Esophagus squamous epithelium (tissue), 5 donors: Measurements from ENCODE around the gene N4BP2L2. TPM values are rescaled to one million over a fixed set of nuclear protein-coding genes. Genes with fewer than 3 reads are reported as not detected.
A peak's percentile ranks its signal among the peaks of the same experiment; 100 is the strongest.

Experiments
- DNase-seq: peaks from one replicate; lab custom pipeline; 2025; lab: John Stamatoyannopoulos, UW
- H3K27ac ChIP-seq, 4 donors: fragments of 200-600 bp; sonication (generic); one replicate each; pipeline ENCODE4 v1.5.1; 2016 to 2019; ENCODE audit warnings: mild to moderate bottlenecking in 1 of 4
- H3K27me3 ChIP-seq, 4 donors: fragments of 200-600 bp; sonication (generic); 1 replicate in 3 of 4; 2 replicates in 1 of 4; pipeline versions ENCODE4 v1.5.1 to v1.6.0; 2017 to 2021; ENCODE audit warnings: antibody characterized with exemption in 1 of 4
- H3K36me3 ChIP-seq, 3 donors: fragments of 200-600 bp; sonication (generic); one replicate each; pipeline ENCODE4 v1.5.1; 2016 to 2019
- H3K4me1 ChIP-seq, 3 donors: fragments of 200-600 bp; sonication (generic); one replicate each; pipeline ENCODE4 v1.5.1; 2017 to 2019
- H3K4me3 ChIP-seq, 4 donors: fragments of 200-600 bp; sonication (generic); 1 replicate in 3 of 4; 2 replicates in 1 of 4; pipeline ENCODE4 v1.5.1; 2016 to 2019; ENCODE audit warnings: mild to moderate bottlenecking in 2 of 4, moderate library complexity in 1 of 4
- H3K9me3 ChIP-seq, 3 donors: fragments of 200-600 bp; sonication (generic); one replicate each; pipeline ENCODE4 v1.5.1; 2016 to 2019
- POLR2A ChIP-seq, 4 donors: fragments of 450-650 bp; IDR thresholded peaks; one replicate each; pipeline ENCODE4 v1.6.1; 2017; ENCODE audit warnings: antibody characterized with exemption in 4 of 4, mild to moderate bottlenecking in 4 of 4, moderate library complexity in 3 of 4
- WGBS, 2 donors: methylation state at CpG; one replicate each; pipeline ENCODE4 v1.1.5; 2018; 5-methylcytosine and 5-hydroxymethylcytosine counted together
- intact Hi-C: fragments of 100-400 bp; cut with DNase I; formaldehyde crosslinking; loops from one replicate; pipeline ENCODE4 v1.15.0; 2022
- total RNA-seq, 4 donors: library from RNA; depleted of rRNA; stranded (reverse); fragments of >200 nt; gene quantifications; one replicate each; pipeline ENCODE4 v1.1.0, GENCODE V29; 2016
- TF ChIP-seq, protein P1 (sequence below), 6 experiments: fragments of 450-650 bp in 4 of 6; fragments of 200-600 bp in 2 of 6; sonication (generic) in 2 of 6; IDR thresholded peaks; one replicate each; pipeline ENCODE4 v1.5.1; 2016 to 2019; ENCODE audit warnings: antibody characterized with exemption in 6 of 6, mild to moderate bottlenecking in 4 of 6, moderate library complexity in 4 of 6
- donor health status: DM: yes; HTN: yes; CAD: no.

The N4BP2L2 gene
- total RNA-seq, 4 donors from 2014 or later, result 32.8 to 136 (median 50.3) TPM

GRCh38 chr13:32530841-32531253, 7.7 kb downstream of the N4BP2L2 start:
- DNase-seq, result no peak
- Histone ChIP-seq H3K27me3 (no peaks in the 10 kb centered on the region), H3K4me1 (peaks cover 8 to 89% (median 42%) of the 10 kb centered on the region in 3 donors), H3K9me3 (no peaks in the 10 kb centered on the region), H3K4me3 (no peak overlapping the region), H3K27ac (peak overlapping the region; percentile 4 to 51 (median 47)), H3K36me3 (peaks cover 0 to 13% (median 0%) of the 10 kb centered on the region in 3 donors)
- intact Hi-C loops, result loop anchor here (10.0 kb wide), 1 partner anchor 54 kb away; the partner anchor contains the start of gene PDS5B
- WGBS, 2 donors, result 19 to 43% methylated on average over 2 of the region's 2 CpGs
- TF ChIP-seq POLR2A (IDR thresholded peaks at IDR 0.05), result no peak
- TF ChIP-seq, protein P1, sequence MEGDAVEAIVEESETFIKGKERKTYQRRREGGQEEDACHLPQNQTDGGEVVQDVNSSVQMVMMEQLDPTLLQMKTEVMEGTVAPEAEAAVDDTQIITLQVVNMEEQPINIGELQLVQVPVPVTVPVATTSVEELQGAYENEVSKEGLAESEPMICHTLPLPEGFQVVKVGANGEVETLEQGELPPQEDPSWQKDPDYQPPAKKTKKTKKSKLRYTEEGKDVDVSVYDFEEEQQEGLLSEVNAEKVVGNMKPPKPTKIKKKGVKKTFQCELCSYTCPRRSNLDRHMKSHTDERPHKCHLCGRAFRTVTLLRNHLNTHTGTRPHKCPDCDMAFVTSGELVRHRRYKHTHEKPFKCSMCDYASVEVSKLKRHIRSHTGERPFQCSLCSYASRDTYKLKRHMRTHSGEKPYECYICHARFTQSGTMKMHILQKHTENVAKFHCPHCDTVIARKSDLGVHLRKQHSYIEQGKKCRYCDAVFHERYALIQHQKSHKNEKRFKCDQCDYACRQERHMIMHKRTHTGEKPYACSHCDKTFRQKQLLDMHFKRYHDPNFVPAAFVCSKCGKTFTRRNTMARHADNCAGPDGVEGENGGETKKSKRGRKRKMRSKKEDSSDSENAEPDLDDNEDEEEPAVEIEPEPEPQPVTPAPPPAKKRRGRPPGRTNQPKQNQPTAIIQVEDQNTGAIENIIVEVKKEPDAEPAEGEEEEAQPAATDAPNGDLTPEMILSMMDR (IDR thresholded peaks at IDR 0.05), result no peak

- Histone ChIP-seq H3K36me3 (peaks cover 0 to 26% (median 3%) of the 10 kb centered on the region in 3 donors), H3K4me3 (no peak overlapping the region), H3K4me1 (peaks cover 6 to 64% (median 31%) of the 10 kb centered on the region in 3 donors), H3K27ac (peak overlapping the region in 3 of 4 donors; percentile 23 to 57 (median 53)), H3K9me3 (no peaks in the 10 kb centered on the region), H3K27me3 (no peaks in the 10 kb centered on the region)
- TF ChIP-seq POLR2A (IDR thresholded peaks at IDR 0.05), result no peak
- TF ChIP-seq, protein P1 (IDR thresholded peaks at IDR 0.05), result no peak
- WGBS, 2 donors, result 38 to 41% methylated on average over 3 of the region's 3 CpGs
- no peak for DNase-seq
- intact Hi-C loops, result no loop called here
Observed at GRCh38 chr13:32528358-32528757, 10.2 kb downstream of the N4BP2L2 start.

GRCh38 chr13:32527151-32527550, 11.4 kb downstream of the N4BP2L2 start:
- H3K9me3 ChIP-seq, result no peaks in the 10 kb centered on the region
- H3K36me3 ChIP-seq, result peaks cover 0 to 38% (median 3%) of the 10 kb centered on the region in 3 donors
- peaks cover 6 to 52% (median 28%) of the 10 kb centered on the region in 3 donors for H3K4me1 ChIP-seq
- H3K27me3 ChIP-seq, result no peaks in the 10 kb centered on the region
- TF ChIP-seq, protein P1 (IDR thresholded peaks at IDR 0.05), result no peak
- TF ChIP-seq POLR2A (IDR thresholded peaks at IDR 0.05), result no peak
- no peak for DNase-seq
- 83 to 86% methylated on average over 3 of the region's 3 CpGs for WGBS, 2 donors
- peak overlapping the region in 1 of 4 donors; percentile 57 for H3K27ac ChIP-seq
- no peak overlapping the region for H3K4me3 ChIP-seq
- intact Hi-C loops, result no loop called here

DNA sequence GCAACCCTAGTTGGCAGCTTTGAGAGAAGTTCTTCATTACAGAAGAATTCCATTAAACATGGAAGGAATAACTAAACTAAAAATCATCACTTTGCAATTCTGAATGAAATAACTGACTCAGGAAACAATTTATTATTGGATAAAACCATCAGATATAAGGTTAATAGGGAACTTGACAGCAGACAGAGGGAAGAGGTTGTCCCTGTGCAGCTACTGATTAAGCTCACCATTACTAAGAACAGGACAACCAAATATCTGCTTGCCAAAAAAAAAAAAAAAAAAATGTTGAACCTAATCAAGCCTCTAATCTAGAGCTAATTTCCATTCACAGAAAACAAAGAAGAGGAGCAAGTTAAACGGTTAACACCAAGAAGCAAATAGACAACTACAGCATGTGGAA, 12.8 kb downstream of the N4BP2L2 start:
- Histone ChIP-seq H3K4me3 (no peak overlapping the region), H3K36me3 (peaks cover 0 to 52% (median 3%) of the 10 kb centered on the region in 3 donors), H3K27me3 (no peaks in the 10 kb centered on the region), H3K27ac (no peak overlapping the region), H3K4me1 (peaks cover 0 to 38% (median 16%) of the 10 kb centered on the region in 3 donors), H3K9me3 (no peaks in the 10 kb centered on the region)
- TF ChIP-seq, protein P1 (IDR thresholded peaks at IDR 0.05), result no peak
- TF ChIP-seq POLR2A (IDR thresholded peaks at IDR 0.05), result no peak
- DNase-seq, result no peak
- 0 to 41% methylated on average over 1 of the region's 1 CpG for WGBS, 2 donors
- intact Hi-C loops, result no loop called here

- DNase-seq, result no peak
- Histone ChIP-seq H3K36me3 (peaks cover 0 to 93% (median 8%) of the 10 kb centered on the region in 3 donors), H3K27ac (no peak overlapping the region), H3K27me3 (no peaks in the 10 kb centered on the region), H3K4me3 (no peak overlapping the region), H3K4me1 (no peaks in the 10 kb centered on the region), H3K9me3 (no peaks in the 10 kb centered on the region)
- WGBS, 2 donors, result 87 to 88% methylated on average over 3 of the region's 3 CpGs
- TF ChIP-seq, protein P1 (IDR thresholded peaks at IDR 0.05), result no peak
- TF ChIP-seq POLR2A (IDR thresholded peaks at IDR 0.05), result no peak
- intact Hi-C loops, result no loop called here
Observed at GRCh38 chr13:32515246-32515645, 23.3 kb downstream of the N4BP2L2 start.
